NCI-H2171 (cell line): ENCODE data around the gene CENPN.

Experiments used
- DNase-seq: peaks from one replicate; lab custom pipeline; 2025; lab: John Stamatoyannopoulos, UW

The CENPN gene

GRCh38 chr16:81006813-81007695, at the start of gene CENPN, which contains the start of gene CMC2:
TSS of gene CENPN (plus strand) at chr16:81007214. CDS start at chr16:81011940, 4,726 bp downstream.
TSS of gene CMC2 (minus strand) at chr16:81006885. CDS start at chr16:80997394, 9,491 bp downstream.
- peak; percentile 93 for DNase-seq

DNA sequence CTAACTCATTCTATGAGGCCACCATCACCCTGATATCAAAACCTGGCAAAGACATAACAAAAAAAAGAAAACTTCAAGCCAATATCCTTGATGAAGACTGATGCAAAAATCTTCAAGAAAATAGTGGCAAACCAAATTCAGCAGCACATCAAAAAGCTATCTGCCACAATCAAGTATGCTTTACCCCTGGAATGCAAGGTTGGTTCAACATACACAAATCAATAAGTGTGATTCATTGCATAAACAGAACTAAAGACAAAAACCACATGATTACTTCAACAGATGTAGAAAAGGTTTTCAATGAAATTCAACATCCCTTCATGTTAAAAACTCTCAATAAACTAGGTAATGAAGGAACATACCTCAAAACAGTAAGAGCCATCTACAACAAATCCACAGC, 48.7 kb upstream of the CENPN start:
- DNase-seq = no peak

GRCh38 chr16:80962879-80963278, 44.1 kb upstream of the CENPN start:
- no peak for DNase-seq

GRCh38 chr16:80964351-80964750, 42.7 kb upstream of the CENPN start:
- no peak for DNase-seq

DNA sequence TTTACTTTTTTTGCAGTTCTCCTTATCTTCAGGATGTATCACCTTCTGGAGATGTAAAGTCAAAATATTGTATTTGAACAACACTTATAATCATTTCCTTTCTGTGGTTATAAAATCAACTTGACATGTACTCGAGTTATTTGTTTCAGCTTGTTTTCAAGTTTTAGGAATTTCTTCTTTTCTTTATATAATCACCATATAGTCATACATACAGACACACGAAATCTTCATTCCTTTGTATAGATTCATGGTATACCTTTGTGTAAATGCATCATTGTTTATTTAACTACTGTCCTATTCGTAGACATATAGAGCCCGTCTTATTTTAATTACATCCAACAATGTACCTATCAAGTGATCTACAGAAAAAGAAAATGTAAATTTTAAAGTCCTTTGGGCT, 40.4 kb upstream of the CENPN start:
- no peak for DNase-seq

- no peak for DNase-seq
Measured at GRCh38 chr16:80968386-80969113, 38.5 kb upstream of the CENPN start.

DNA sequence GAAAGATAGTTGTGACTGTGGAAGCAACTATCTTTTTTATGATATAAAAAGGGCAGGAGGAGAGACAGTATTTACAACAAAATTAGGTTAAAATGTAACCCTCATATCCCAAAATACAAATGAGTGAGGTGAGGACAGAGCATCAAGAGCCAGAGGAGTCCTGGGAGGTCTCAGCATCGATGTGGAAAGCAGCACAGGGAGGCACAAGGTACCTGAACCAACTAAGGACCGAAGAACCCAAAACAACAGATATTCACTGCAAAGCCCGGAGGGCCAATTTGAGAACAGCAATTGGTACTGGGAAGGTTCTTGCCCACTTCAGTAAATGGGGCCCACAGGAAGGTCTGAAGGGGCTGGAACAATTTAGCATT, 37.9 kb upstream of the CENPN start:
- DNase-seq = no peak

DNA sequence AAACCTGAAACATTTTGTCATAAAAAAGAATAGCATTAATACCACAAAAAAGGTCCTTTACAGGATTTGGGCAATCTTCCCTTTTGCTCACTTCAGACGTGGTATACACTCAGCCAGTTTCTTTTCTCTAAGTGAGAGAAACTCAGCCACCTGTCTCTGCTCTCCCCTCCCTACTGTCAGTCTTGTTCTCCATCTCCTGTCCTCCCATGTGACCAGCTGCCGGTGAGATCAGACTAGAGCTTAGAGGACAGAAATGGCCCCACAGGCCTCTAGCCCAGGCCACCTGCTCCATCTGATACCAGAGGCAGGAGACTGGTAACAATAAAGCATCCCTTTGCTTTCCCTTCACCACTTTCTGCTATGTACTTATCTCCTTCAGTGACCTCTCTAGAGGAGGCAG, 35.2 kb upstream of the CENPN start:
- peak; percentile 14 for DNase-seq

DNA sequence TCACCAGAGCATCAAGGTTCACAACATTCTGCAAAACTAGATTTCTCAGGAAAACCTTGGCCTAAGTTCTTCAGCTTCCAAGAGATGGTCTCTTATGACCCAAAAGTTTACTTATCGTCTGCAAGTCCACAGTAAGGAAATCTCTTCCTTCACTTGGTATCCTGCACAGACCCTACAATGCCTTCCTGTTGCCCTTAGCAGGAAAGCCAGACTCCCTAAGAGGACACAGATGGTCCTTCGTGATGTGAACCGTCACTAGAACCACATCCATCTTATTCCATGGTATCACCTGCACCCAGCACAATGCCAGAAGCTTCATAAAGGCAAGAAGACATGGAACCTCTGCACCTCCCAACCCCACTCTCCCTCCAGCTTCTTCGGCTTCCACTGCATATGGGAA, 34.4 kb upstream of the CENPN start:
- no peak for DNase-seq

GRCh38 chr16:80973991-80974390, 33.0 kb upstream of the CENPN start:
- DNase-seq = no peak

- peak; percentile 48 for DNase-seq
Measured at GRCh38 chr16:80974649-80975376, 32.2 kb upstream of the CENPN start.

- DNase-seq = no peak
Measured at GRCh38 chr16:80976946-80977345, 30.1 kb upstream of the CENPN start.

DNA sequence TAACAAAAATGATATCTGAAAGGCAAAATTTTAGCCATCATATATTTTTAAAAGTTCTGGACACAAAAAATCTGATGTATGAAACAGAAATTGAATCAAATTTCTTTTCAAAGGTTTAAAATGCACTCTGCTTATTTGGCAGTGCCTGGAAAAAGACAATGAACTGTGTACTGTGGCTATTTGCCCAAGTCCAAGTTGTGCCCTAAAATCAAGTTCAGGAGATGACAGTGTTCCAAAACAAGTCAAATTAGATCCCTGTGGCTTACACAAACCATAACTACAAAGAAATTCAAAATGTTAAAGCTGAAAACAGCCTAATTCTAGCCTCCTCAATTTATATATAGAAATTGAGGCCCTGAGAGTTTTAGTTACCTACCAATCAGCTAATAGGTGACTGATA, 25.9 kb upstream of the CENPN start:
- no peak for DNase-seq

GRCh38 chr16:80982646-80983045, 24.4 kb upstream of the CENPN start:
- DNase-seq = no peak

- no peak for DNase-seq
Measured at GRCh38 chr16:80984124-80984892, 22.7 kb upstream of the CENPN start.

DNA sequence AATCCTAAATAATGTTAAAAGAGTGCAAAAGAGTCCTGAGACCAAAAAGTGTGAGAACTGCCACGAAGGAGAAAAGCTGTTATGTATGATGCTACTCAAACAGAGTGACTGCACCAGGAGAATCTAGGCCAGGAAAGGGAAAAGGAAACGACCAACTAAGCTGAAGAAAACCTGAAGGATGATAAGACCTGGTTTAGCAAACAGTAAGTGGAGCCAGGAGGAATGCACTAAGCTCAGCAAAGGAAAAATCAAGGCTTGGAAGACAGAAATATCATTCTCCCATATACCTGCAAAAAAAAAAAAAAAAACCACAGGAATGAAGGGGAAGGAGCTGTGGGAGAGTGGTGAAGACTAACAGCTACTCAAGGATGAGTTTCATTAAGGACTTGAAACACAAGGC, 21.4 kb upstream of the CENPN start:
- no peak for DNase-seq

DNA sequence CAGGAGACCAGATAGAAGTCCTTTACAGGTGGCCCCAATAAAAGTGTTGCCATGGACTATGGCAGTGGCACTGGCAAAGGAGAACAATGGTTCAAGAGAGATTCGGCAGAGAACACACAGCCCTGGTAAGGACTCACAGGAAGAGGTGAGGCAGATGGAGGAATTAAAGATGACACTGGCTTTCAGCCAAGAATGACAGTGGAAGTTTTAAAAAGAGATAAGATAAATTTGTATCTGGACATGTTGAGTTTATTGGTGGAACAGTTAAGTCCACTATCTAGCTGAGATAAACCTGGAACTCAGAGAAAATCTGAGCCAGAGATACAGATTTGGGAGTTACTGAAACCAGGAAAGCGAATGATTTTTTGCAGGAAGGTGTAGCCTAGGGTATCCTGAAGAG, 20.5 kb upstream of the CENPN start:
- DNase-seq = no peak

DNA sequence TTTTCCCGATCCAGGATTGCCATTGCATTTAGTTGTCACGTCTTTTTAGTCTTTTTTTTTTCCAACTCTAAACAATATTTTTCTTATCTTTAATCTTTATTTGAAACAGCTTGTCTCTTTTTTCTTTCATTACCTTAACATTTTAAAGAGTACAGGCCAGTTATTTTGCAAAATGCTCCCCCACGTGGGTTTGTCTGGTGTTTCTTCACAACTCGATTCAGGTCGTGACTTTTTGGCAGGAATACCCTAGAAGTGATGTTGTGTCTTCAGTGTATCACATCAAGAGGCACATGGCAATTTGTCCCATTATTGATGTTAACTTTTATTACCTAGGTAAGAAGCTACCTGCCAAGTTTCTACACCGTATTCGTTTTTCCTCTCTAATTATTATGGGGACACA, 18.3 kb upstream of the CENPN start:
- no peak for DNase-seq

GRCh38 chr16:80989801-80990200, 17.2 kb upstream of the CENPN start:
- DNase-seq = no peak

DNA sequence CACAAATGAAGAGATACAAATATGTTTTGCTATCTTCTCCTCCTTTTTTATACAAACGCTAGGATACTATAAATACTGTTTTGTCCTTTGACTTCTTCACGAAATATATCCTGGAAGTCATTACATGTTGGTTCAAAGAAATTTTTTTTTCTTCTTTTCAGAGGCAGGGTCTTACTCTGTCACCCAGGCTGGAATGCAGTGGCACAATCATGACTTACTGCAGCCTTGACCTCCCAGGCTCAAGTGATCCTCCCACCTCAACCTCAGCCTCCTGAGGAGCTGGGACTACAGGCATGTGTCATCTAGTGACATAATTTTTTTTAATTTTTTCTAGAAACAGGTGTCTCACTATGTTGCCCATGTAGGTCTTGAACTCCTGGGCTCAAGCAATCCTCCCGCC, 16.4 kb upstream of the CENPN start:
- DNase-seq = no peak

- no peak for DNase-seq
Measured at GRCh38 chr16:80990978-80991377, 16.0 kb upstream of the CENPN start.
